ENCODE data around the gene COMMD7.

The COMMD7 gene

GRCh38 chr20:32743237-32744112 is at the start of gene COMMD7:
Gene COMMD7 (minus strand): TSS chr20:32743467. CDS start chr20:32743391, 76 bp downstream.
- peak; percentile 70 for DNase-seq

- DNase-seq, result no peak
These were observed 49.6 kb upstream of the COMMD7 start for GRCh38 chr20:32792731-32793458.

- DNase-seq, result peak; percentile 66
These were observed 49.0 kb upstream of the COMMD7 start for GRCh38 chr20:32792316-32792715.

- no peak for DNase-seq
These were observed 47.4 kb upstream of the COMMD7 start for GRCh38 chr20:32790751-32791057.

GRCh38 chr20:32789896-32790750 is 46.9 kb upstream of the COMMD7 start:
- DNase-seq, result peak; percentile 63

- no peak for DNase-seq
These were observed 43.9 kb upstream of the COMMD7 start for GRCh38 chr20:32787168-32787567.

GRCh38 chr20:32786059-32786760 is 42.9 kb upstream of the COMMD7 start:
- no peak for DNase-seq

- DNase-seq, result no peak
These were observed 41.3 kb upstream of the COMMD7 start for GRCh38 chr20:32784369-32785080.

- DNase-seq, result no peak
These were observed 37.7 kb upstream of the COMMD7 start for GRCh38 chr20:32780749-32781655.

GRCh38 chr20:32780278-32780677 is 37.0 kb upstream of the COMMD7 start:
- no peak for DNase-seq

- DNase-seq, result no peak
These were observed 36.4 kb upstream of the COMMD7 start for GRCh38 chr20:32779500-32780211.

- DNase-seq, result no peak
These were observed 34.1 kb upstream of the COMMD7 start for GRCh38 chr20:32777177-32777956.

- no peak for DNase-seq
These were observed 32.2 kb upstream of the COMMD7 start for GRCh38 chr20:32775336-32775991.

- no peak for DNase-seq
These were observed 30.6 kb upstream of the COMMD7 start for GRCh38 chr20:32773855-32774254.

GRCh38 chr20:32773223-32773622 is 30.0 kb upstream of the COMMD7 start:
- no peak for DNase-seq

- DNase-seq, result no peak
These were observed 28.8 kb upstream of the COMMD7 start for GRCh38 chr20:32772046-32772445.

- DNase-seq, result no peak
These were observed 24.3 kb upstream of the COMMD7 start for GRCh38 chr20:32767418-32768198.

Data from CD4-positive, alpha-beta T cell treated with Interferon gamma for 1 hour (primary cell).